Lower leg skin (tissue), 4 donors: ENCODE measurements around the gene FAM3A. TPM values are rescaled to one million over a fixed set of nuclear protein-coding genes. Genes with fewer than 3 reads are reported as not detected.

Source experiments
- DNase-seq, 2 donors: peaks; one replicate each; pipeline ENCODE4 v3.0.0-alpha.2; 2019; ENCODE audit warnings: low spot score in 2 of 2
- H3K4me3 ChIP-seq: fragments of 200-600 bp; sonication (generic); 2 replicates; pipeline ENCODE4 v1.5.1; 2017; ENCODE audit warnings: mild to moderate bottlenecking, low read depth; ENCODE audit not compliant: poor library complexity, severe bottlenecking
- CTCF ChIP-seq, 3 donors: fragments of 450-650 bp; IDR thresholded peaks; one replicate each; pipeline ENCODE4 v1.5.1; 2016; ENCODE audit warnings: antibody characterized with exemption in 3 of 3, mild to moderate bottlenecking in 3 of 3, moderate library complexity in 2 of 3
- POLR2A ChIP-seq, 2 donors: fragments of 450-650 bp; IDR thresholded peaks; one replicate each; pipeline ENCODE4 v1.6.1; 2016 to 2017; ENCODE audit warnings: antibody characterized with exemption in 2 of 2, mild to moderate bottlenecking in 1 of 2, moderate library complexity in 1 of 2
- WGBS, 2 donors: methylation state at CpG; one replicate each; pipeline ENCODE4 v1.1.5; 2018; 5-methylcytosine and 5-hydroxymethylcytosine counted together
- intact Hi-C: fragments of 100-400 bp; cut with DNase I; formaldehyde crosslinking; loops from one replicate; pipeline ENCODE4 v1.15.0; 2023; ENCODE audit warnings: low total_unique reads
- total RNA-seq, 4 donors: library from RNA; depleted of rRNA; stranded (reverse); fragments of >200 nt; gene quantifications; one replicate each; pipeline ENCODE4 v1.1.0, GENCODE V29; 2016

Gene FAM3A
- total RNA-seq, 4 donors from 2014 or later, result 42.5 to 61.7 (median 47.2) TPM

GRCh38 chrX:154534526-154535322, 18.7 kb upstream of the FAM3A start:
- 18 to 35% methylated on average over 4 to 34 of the region's 34 CpGs for WGBS, 2 donors
- H3K4me3 ChIP-seq, result no peak overlapping the region
- TF ChIP-seq CTCF (IDR thresholded peaks at IDR 0.05), result peak in 2 of 3 donors; percentile 89 to 97
- TF ChIP-seq POLR2A (IDR thresholded peaks at IDR 0.05), result no peak
- intact Hi-C loops, result no loop called here
- peak; percentile 75 to 97 for DNase-seq

- 90% methylated on average over 23 of the region's 23 CpGs; no CpG with 5 or more reads in 1 of the 2 donors for WGBS, 2 donors
Observed at GRCh38 chrX:154532690-154533089, 16.7 kb upstream of the FAM3A start.

GRCh38 chrX:154531626-154532025, 15.6 kb upstream of the FAM3A start:
- TF ChIP-seq POLR2A (IDR thresholded peaks at IDR 0.05) (no peak), CTCF (IDR thresholded peaks at IDR 0.05) (no peak)
- WGBS, 2 donors, result 73 to 80% methylated on average over 5 to 14 of the region's 16 CpGs
- intact Hi-C loops, result no loop called here

More at GRCh38 chrX:154532690-154533089, 16.7 kb upstream of the FAM3A start:
- no peak for DNase-seq
- H3K4me3 ChIP-seq, result no peak overlapping the region
- no peak for TF ChIP-seq POLR2A (IDR thresholded peaks at IDR 0.05)
- no peak for TF ChIP-seq CTCF (IDR thresholded peaks at IDR 0.05)
- intact Hi-C loops, result no loop called here

DNA sequence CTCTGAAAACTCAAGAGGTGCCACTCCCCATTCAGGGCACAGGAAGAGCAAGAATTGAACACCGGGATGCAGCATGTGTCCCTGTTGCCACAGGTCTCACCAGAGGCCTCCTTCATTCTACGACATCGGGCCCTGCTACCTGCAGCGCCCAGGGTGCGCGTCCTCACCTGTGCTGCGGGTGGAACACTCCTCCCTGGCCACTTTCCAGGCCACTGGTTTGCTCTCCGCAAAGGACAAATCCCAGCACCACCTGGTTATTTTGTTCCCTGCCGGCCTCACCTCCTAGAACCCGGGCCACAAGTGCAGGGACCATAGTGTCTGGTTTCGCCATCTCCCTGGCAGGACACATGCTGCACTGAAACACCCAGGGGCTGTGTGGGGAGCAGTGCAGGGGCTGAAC, 14.3 kb upstream of the FAM3A start:
- no peak overlapping the region for H3K4me3 ChIP-seq
- no peak for TF ChIP-seq CTCF (IDR thresholded peaks at IDR 0.05)
- TF ChIP-seq POLR2A (IDR thresholded peaks at IDR 0.05), result no peak
- no peak for DNase-seq
- intact Hi-C loops, result no loop called here
- WGBS, 2 donors, result 65 to 71% methylated on average over 11 of the region's 11 CpGs

More at GRCh38 chrX:154531626-154532025, 15.6 kb upstream of the FAM3A start:
- H3K4me3 ChIP-seq, result no peak overlapping the region
- no peak for DNase-seq

GRCh38 chrX:154529206-154529612, 13.2 kb upstream of the FAM3A start:
- H3K4me3 ChIP-seq, result no peak overlapping the region
- intact Hi-C loops, result no loop called here
- no peak for DNase-seq
- no peak for TF ChIP-seq POLR2A (IDR thresholded peaks at IDR 0.05)
- TF ChIP-seq CTCF (IDR thresholded peaks at IDR 0.05), result no peak
- 71 to 88% methylated on average over 1 to 6 of the region's 6 CpGs for WGBS, 2 donors
